H1 (cell line): ENCODE results near the gene PRPF31. TPM values are rescaled to one million over a fixed set of nuclear protein-coding genes. Genes with fewer than 3 reads are reported as not detected.

Experiments
- BCL11A ChIP-seq, 2 experiments: IDR thresholded peaks; one replicate each; pipeline ENCODE4 v1.6.1; 2011; ENCODE audit warnings: low read depth in 2 of 2, low read length in 2 of 2, mild to moderate bottlenecking in 2 of 2
- CBX5 ChIP-seq: fragments of 300-800, 300-1000 bp; sonication (generic); IDR thresholded peaks from 2 replicates; pipeline ENCODE4 v1.7.1; 2016; ENCODE audit warnings: antibody characterized with exemption, low read length, low read depth
- EZH2 ChIP-seq: fragments of 200-600 bp; sonication (generic); IDR thresholded peaks from 2 replicates; pipeline ENCODE4 v1.7.1; 2012; ENCODE audit warnings: low read depth, mild to moderate bottlenecking, moderate library complexity, low read length, inconsistent platforms; ENCODE audit not compliant: severe bottlenecking
- GTF2F1 ChIP-seq: IDR thresholded peaks from 2 replicates; pipeline ENCODE4 v1.6.1; 2012; ENCODE audit warnings: low read depth, low read length, improper control_type of control experiment, borderline replicate concordance
- KDM1A ChIP-seq: fragments of 200-600, 300-600 bp; sonication (generic); IDR thresholded peaks from 2 replicates; pipeline ENCODE4 v1.7.1; 2016; ENCODE audit warnings: mild to moderate bottlenecking, low read length, borderline replicate concordance
- polyA plus RNA-seq, 7 experiments: library from polyadenylated mRNA; depleted of rRNA in 3 of 7; stranded (reverse) in 5 of 7; unstranded in 2 of 7; fragments of >200 nt in 5 of 7; fragments of 200-250 nt in 2 of 7; gene quantifications; 1 replicate in 5 of 7; 2 replicates in 1 of 7; 4 replicates in 1 of 7; pipeline versions ENCODE4 v1.2.1 to v1.2.3, GENCODE V29; 2011 to 2013; ENCODE audit warnings: missing spikeins in 2 of 7, mixed read lengths in 2 of 7
- total RNA-seq: library from RNA; stranded (reverse); fragmentation: NEBNext Ultra II Directional; extraction: Animal tissue kit (Norgen Biotek cat#: 25700); gene quantifications from 2 replicates; pipeline ENCODE4 v1.2.1, GENCODE V29; 2021

PRPF31 gene
- total and polyA plus RNA-seq, 2 of the 8 experiments (the other 6 are each of a cell fraction or from before 2014, with no cell fraction given) = 51.1 to 97.4 TPM

- TF ChIP-seq EZH2 (no peak), BCL11A (IDR thresholded peaks at IDR 0.05; ENCODE audit: low read depth in 2 of 2, low read length in 2 of 2) (no peak), CBX5 (no peak), KDM1A (no peak), GTF2F1 (no peak)
These were observed 10.2 kb downstream of the PRPF31 start (continued) for GRCh38 chr19:54125713-54126112.
